ENCODE measurements around the gene ASB16. TPM values are rescaled to one million over a fixed set of nuclear protein-coding genes. Genes with fewer than 3 reads are reported as not detected.
"Not testable (repeated sequence)": the region's sequence is repeated elsewhere in the genome, so short reads cannot be mapped to it uniquely, and the experiment has no call there.

ASB16 gene, protein sequence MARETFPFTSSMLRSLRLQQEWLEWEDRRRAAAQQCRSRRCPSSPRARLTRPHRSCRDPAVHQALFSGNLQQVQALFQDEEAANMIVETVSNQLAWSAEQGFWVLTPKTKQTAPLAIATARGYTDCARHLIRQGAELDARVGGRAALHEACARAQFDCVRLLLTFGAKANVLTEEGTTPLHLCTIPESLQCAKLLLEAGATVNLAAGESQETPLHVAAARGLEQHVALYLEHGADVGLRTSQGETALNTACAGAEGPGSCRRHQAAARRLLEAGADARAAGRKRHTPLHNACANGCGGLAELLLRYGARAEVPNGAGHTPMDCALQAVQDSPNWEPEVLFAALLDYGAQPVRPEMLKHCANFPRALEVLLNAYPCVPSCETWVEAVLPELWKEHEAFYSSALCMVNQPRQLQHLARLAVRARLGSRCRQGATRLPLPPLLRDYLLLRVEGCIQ
- total RNA-seq, result under 1 TPM in 1 of 2 experiments, not detected in 1; 0.30 TPM

GRCh38 chr17:44170499-44171201 lies at the start of gene ASB16:
ASB16 (plus strand) TSS chr17:44170704; CDS start chr17:44170790, 86 bp downstream.
- peaks cover 12% of the 10 kb centered on the region for H3K4me1 Mint-ChIP-seq
- H3K27ac Mint-ChIP-seq, result peak within 1 kb of the TSS; percentile 64
- no peaks in the 10 kb centered on the region for H3K27me3 Mint-ChIP-seq
- no peaks in the 10 kb centered on the region for H3K9me3 Mint-ChIP-seq
- H3K4me3 Mint-ChIP-seq, result no peak within 1 kb of the TSS
- peaks cover 4% of the 10 kb centered on the region for H3K36me3 Mint-ChIP-seq (ENCODE audit: low read depth)
- ChIA-PET CTCF (interaction anchor here (0.6 to 1.8 kb wide), 6 partner anchors 11 to 146 kb away, joined by 3 to 8 read pairs (median 4); partner anchors contain the start of genes HDAC5 and TMUB2), POLR2A (no interaction called here)
- DNase-seq, result no peak

- Mint-ChIP-seq H3K9me3 (no peaks in the 10 kb centered on the region), H3K4me3 (no peak overlapping the region), H3K36me3 (ENCODE audit: low read depth) (no peaks in the 10 kb centered on the region), H3K27ac (peak overlapping the region; percentile 5), H3K4me1 (peaks cover 24% of the 10 kb centered on the region), H3K27me3 (peaks cover 3% of the 10 kb centered on the region)
- POLR2A ChIA-PET, result no interaction called here
- CTCF ChIA-PET, result interaction anchor here (0.7 to 3.7 kb wide), 4 partner anchors 9 to 366 kb away, joined by 3 to 14 read pairs (median 6); no protein-coding TSS in a partner anchor
- DNase-seq, result no peak
Observed at GRCh38 chr17:44120851-44121605, 49.5 kb upstream of the ASB16 start.

DNA sequence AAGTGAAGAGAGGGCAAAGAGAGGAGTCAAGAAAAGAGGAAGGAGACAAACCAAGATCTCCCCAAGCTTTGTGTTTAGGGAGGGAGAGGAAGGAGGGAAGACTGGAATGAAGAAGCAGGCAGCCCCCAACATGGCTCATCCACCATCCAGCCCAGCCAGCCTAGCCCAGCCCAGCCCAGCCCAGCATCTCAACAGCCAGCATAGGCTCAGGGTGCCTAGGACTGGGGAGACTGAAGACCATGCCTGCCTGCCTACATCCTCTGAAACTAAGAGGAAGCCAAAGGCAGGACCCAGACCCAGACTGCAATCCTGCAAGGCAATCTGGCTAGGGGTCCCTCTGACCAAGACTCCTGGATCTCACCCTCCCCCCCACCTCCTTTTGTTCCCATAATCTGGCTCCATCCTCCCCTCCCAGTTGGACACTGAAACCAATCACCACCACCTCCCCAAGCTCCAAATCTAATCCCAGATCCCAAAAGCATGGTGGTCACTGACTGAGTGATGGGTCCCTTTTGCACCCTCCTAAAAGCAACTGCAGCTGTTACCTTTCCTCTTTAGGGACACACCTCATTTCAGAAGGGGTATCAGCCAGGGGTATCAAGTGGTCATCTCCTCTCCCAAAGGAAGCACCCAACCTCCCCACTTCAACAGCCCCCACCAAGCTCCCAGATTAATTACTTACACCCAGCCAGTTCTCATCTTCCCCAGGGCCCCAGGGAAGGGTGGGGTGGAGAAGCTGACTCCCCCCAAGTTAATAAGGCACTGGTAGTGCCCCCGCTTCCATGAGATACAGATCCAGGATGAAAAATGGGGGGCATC lies 48.3 kb upstream of the ASB16 start:
- H3K36me3 Mint-ChIP-seq (ENCODE audit: low read depth), result no peaks in the 10 kb centered on the region

GRCh38 chr17:44122816-44123355 lies 47.6 kb upstream of the ASB16 start:
- H3K4me1 Mint-ChIP-seq, result peaks cover 24% of the 10 kb centered on the region
- peaks cover 3% of the 10 kb centered on the region for H3K27me3 Mint-ChIP-seq
- peak overlapping the region; percentile 89 for H3K27ac Mint-ChIP-seq
- no peaks in the 10 kb centered on the region for H3K9me3 Mint-ChIP-seq
- CTCF ChIA-PET, result interaction anchor here (0.6 to 3.7 kb wide), 16 partner anchors 9 to 613 kb away, joined by 3 to 14 read pairs (median 4); no protein-coding TSS in a partner anchor
- POLR2A ChIA-PET, result interaction anchor here (0.9 kb wide), 1 partner anchor 63 kb away, joined by 5 read pairs; no protein-coding TSS in a partner anchor
- H3K4me3 Mint-ChIP-seq, result peak overlapping the region; percentile 79
- DNase-seq, result peak; percentile 40
- no peaks in the 10 kb centered on the region for H3K36me3 Mint-ChIP-seq (ENCODE audit: low read depth)

More for the DNA sequence above, 48.3 kb upstream of the ASB16 start:
- POLR2A ChIA-PET, result no interaction called here
- CTCF ChIA-PET, result interaction anchor here (0.6 to 3.7 kb wide), 10 partner anchors 10 to 614 kb away, joined by 3 to 14 read pairs (median 4); no protein-coding TSS in a partner anchor
- Mint-ChIP-seq H3K9me3 (no peaks in the 10 kb centered on the region), H3K4me3 (peak overlapping the region; percentile 79), H3K4me1 (peaks cover 24% of the 10 kb centered on the region), H3K27me3 (peaks cover 3% of the 10 kb centered on the region), H3K27ac (peak overlapping the region; percentile 89)
- DNase-seq, result no peak

DNA sequence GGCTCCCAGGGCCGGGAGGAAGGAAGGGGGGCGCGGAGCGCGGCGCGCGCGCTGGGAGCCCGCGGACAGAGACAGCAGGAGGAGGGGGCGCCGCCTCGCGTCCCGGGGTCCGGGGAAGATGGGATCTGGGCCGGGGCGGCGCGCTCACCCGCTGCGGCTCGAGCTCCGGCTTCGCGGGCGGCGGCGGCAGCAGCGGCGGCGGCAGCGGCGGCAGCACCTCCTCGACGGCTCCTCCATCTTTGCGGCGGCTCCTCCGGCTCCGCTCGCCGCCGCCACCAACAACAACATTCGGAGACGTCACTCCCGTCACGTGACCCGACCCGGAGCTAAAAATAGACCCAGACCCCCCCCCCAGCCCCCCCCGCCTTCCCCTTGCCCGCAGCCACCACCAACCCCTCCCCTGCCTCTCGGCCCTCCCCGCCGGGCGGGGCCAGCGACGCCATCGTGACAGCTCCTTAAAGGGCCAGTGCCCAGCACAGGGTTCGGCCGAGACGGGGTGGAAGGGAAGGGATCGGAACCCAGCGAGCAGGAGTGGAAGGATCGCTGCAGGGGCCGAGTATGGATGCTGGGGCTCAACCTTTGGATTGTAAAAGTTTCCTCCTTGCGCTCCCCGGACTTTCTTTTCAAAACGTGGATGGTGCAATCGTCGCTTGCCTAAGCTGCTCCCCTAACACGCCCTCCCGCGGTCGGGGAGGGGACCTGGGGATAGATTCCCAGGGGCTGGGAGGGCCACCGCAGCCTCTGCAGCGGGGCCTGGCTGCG lies 47.0 kb upstream of the ASB16 start, which contains the start of gene HDAC5:
HDAC5 (minus strand) TSS at position 286 of the 762 bp plus-strand sequence. CDS start 6,126 bp downstream, outside the sequence.
- ChIA-PET CTCF (interaction anchor here (0.5 to 3.7 kb wide), 16 partner anchors 9 to 243 kb away, joined by 3 to 14 read pairs (median 4); no protein-coding TSS in a partner anchor), POLR2A (interaction anchor here (0.7 to 0.9 kb wide), 2 partner anchors 62 to 257 kb away, joined by 4 to 5 read pairs; no protein-coding TSS in a partner anchor)
- Mint-ChIP-seq H3K4me3 (peak within 1 kb of the TSS; percentile 94), H3K27ac (peak within 1 kb of the TSS; percentile 98), H3K27me3 (peaks cover 3% of the 10 kb centered on the region), H3K4me1 (peaks cover 24% of the 10 kb centered on the region), H3K9me3 (no peaks in the 10 kb centered on the region), H3K36me3 (ENCODE audit: low read depth) (no peaks in the 10 kb centered on the region)
- DNase-seq, result peak; percentile 96

DNA sequence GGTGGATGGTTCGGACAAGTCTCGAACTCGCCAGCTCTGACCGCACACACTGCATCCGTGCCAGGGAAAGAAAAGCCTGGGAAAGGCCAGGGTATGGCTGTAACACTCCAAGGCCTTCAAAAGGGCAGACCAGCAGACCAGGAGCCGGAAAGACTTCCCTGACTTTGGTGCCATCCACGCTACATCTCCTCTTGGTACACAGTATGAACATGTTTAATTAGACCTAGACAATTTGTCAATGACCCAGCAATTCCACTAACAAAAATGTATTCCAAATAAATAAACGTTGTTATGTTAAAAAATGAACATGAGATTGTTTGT lies 46.4 kb upstream of the ASB16 start:
- peaks cover 22% of the 10 kb centered on the region for H3K4me1 Mint-ChIP-seq
- peak overlapping the region; percentile 94 for H3K4me3 Mint-ChIP-seq
- ChIA-PET POLR2A (interaction anchor here (0.7 to 0.9 kb wide), 2 partner anchors 62 to 257 kb away, joined by 4 to 5 read pairs; no protein-coding TSS in a partner anchor), CTCF (interaction anchor here (0.5 to 3.7 kb wide), 9 partner anchors 8 to 203 kb away, joined by 3 to 14 read pairs (median 5); no protein-coding TSS in a partner anchor)
- H3K9me3 Mint-ChIP-seq, result no peaks in the 10 kb centered on the region
- H3K27me3 Mint-ChIP-seq, result peaks cover 3% of the 10 kb centered on the region
- H3K27ac Mint-ChIP-seq, result peak overlapping the region; percentile 98
- DNase-seq, result no peak
- no peaks in the 10 kb centered on the region for H3K36me3 Mint-ChIP-seq (ENCODE audit: low read depth)

DNA sequence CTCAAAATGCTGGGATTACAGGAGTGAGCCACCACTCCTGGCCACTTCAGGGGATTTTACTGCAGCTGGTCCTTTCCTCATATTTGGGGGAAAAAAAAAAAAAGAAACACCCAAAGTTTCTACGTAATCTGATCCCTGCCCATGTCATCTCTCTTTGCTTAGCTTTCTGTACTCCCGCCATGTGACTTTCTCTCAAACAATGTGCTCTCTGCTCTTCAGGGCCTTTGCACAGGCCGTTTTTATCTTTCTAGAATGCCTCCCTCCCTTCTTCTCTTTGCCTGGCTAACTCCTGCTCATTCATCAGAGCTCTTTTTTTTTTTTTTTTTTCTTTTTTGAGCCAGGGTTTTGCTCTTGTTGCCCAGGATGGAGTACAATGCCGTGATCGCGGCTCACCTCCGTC lies 42.1 kb upstream of the ASB16 start:
- DNase-seq, result no peak
- H3K4me3 Mint-ChIP-seq, result no peak overlapping the region
- no peaks in the 10 kb centered on the region for H3K9me3 Mint-ChIP-seq
- H3K27me3 Mint-ChIP-seq, result no peaks in the 10 kb centered on the region
- peaks cover 5% of the 10 kb centered on the region for H3K4me1 Mint-ChIP-seq
- no peak overlapping the region for H3K27ac Mint-ChIP-seq
- H3K36me3 Mint-ChIP-seq (ENCODE audit: low read depth), result no peaks in the 10 kb centered on the region
- ChIA-PET CTCF (interaction anchor here (1.3 kb wide), 1 partner anchor 11 kb away, joined by 4 read pairs; no protein-coding TSS in a partner anchor), POLR2A (no interaction called here)

DNA sequence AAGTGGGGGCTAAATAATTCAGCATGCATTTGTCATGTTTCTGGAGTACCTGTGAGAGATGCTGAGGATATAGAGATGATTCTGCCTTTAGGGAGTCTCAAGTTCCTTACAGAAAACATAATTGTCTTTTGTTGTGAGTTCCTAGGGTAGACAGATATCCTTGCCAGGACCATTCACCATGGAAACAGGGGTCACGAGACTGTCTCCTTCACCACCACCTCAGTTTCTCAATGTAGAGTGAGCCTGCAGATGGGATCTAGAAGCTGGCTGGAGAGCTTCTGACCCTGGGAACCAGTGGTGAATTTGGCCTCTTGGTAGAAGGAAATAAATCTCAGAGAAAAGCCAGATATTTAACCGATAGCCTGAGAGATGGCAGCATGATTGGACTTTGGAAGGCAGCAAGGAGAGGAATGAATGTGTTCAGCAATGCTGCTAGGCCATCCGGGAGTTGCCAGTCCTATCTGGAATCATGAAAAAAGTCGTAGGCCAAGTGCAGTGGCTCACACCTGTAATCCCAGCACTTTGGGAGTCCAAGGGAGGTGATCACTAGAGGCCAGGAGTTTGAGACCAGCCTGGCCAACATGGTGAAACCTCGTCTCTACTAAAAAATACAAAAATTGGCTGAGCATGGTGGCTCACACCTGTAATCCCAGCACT lies 39.7 kb upstream of the ASB16 start:
- H3K27ac Mint-ChIP-seq, result no peak overlapping the region
- POLR2A ChIA-PET, result no interaction called here
- H3K27me3 Mint-ChIP-seq, result no peaks in the 10 kb centered on the region
- H3K4me3 Mint-ChIP-seq, result no peak overlapping the region
- DNase-seq, result no peak
- H3K4me1 Mint-ChIP-seq, result no peaks in the 10 kb centered on the region
- H3K36me3 Mint-ChIP-seq (ENCODE audit: low read depth), result no peaks in the 10 kb centered on the region
- H3K9me3 Mint-ChIP-seq, result no peaks in the 10 kb centered on the region
- CTCF ChIA-PET, result interaction anchor here (0.6 to 1.3 kb wide), 3 partner anchors 14 to 94 kb away, joined by 3 to 5 read pairs (median 3); no protein-coding TSS in a partner anchor

DNA sequence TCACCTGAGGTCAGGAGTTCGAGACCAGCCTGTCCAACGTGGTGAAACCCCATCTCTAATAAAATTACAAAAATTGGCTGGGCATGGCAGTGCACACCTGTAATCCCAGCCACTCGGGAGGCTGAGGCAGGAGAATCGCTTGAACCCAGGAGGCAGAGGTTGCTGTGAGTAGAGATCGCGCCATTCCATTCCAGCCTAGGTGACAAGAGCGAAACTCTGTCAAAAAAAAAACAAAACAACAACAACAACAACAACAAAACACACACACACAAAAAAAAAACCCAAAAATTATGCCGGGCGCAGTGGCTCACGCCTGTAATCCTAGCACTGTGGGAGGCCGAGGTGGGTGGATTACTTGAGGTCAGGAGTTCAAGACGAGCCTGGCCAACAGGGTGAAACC lies 39.1 kb upstream of the ASB16 start:
- DNase-seq; H3K27ac Mint-ChIP-seq; POLR2A ChIA-PET; H3K9me3 Mint-ChIP-seq; H3K27me3 Mint-ChIP-seq; H3K36me3 Mint-ChIP-seq (ENCODE audit: low read depth); H3K4me3 Mint-ChIP-seq; H3K4me1 Mint-ChIP-seq: not testable (repeated sequence)
- CTCF ChIA-PET, result interaction anchor here (0.6 to 1.5 kb wide), 3 partner anchors 8 to 94 kb away, joined by 4 to 6 read pairs (median 5); partner anchors contain the start of gene HDAC5

DNA sequence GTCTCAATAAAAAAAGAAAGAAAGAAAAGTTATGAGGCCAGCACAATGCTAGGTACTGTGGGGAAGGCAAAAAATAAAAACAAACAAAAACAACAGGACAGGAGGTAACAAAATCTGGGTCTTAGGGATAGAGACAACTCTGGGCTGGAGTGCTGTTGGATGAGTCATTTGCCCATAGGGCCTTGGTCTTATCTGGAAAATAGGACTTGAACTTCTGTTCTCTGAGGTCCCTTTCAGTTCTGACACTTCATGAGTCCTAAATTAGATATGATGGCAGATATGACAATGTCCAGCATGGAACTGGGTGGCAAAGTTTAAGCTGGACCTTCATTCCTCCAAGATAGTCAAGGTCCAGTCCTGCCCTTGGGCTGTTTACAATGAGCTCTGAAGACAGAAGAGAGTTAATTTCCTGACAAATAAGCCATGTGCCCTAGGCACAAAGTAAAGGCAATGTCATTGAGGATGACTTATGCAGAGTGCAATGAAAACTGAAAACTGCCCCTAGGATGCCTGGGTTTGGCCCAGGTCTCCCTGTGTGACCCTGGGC lies 38.2 kb upstream of the ASB16 start:
- Mint-ChIP-seq H3K9me3 (no peaks in the 10 kb centered on the region), H3K4me3 (no peak overlapping the region), H3K4me1 (peaks cover 2% of the 10 kb centered on the region), H3K27me3 (no peaks in the 10 kb centered on the region), H3K36me3 (ENCODE audit: low read depth) (no peaks in the 10 kb centered on the region), H3K27ac (no peak overlapping the region)
- CTCF ChIA-PET, result interaction anchor here (1.5 kb wide), 2 partner anchors 9 to 14 kb away, joined by 4 to 6 read pairs; partner anchors contain the start of gene HDAC5
- DNase-seq, result no peak
- POLR2A ChIA-PET, result no interaction called here
